Mucosa of descending colon (tissue), 3 donors: ENCODE results near the gene KLF3. TPM values are rescaled to one million over a fixed set of nuclear protein-coding genes. Genes with fewer than 3 reads are reported as not detected.

Source experiments
- ATAC-seq: fragments of 200-7000 bp; cut with Tn5 transposase; one replicate; pipeline ENCODE4 v1.9.1; 2020; ENCODE audit warnings: mild to moderate bottlenecking, moderate library complexity
- DNase-seq, 3 donors: peaks; one replicate each; pipeline ENCODE4 v3.0.0-alpha.2; 2020
- H3K36me3 ChIP-seq: fragments of 200-600 bp; one replicate; pipeline ENCODE4 v1.8.0; 2021; ENCODE audit warnings: low read depth, mild to moderate bottlenecking
- H3K4me1 ChIP-seq: fragments of 200-600 bp; one replicate; pipeline ENCODE4 v1.8.0; 2021; ENCODE audit warnings: low read depth, mild to moderate bottlenecking
- H3K4me3 ChIP-seq: fragments of 200-600 bp; one replicate; pipeline ENCODE4 v1.8.0; 2021; ENCODE audit warnings: mild to moderate bottlenecking
- H3K9me3 ChIP-seq: fragments of 200-600 bp; one replicate; pipeline ENCODE4 v1.8.0; 2021; ENCODE audit warnings: mild to moderate bottlenecking
- intact Hi-C, 2 donors: fragments of 100-400 bp; cut with DNase I in 1 of 2; cut with micrococcal nuclease in 1 of 2; formaldehyde crosslinking; loops; one replicate each; pipeline versions ENCODE4 v1.11.0 to v1.11.1; 2022; cut with DNase I, micrococcal nuclease
- total RNA-seq, 3 donors: library from RNA; stranded (reverse); fragmentation: NEBNext Ultra II Directional in 2 of 3; extraction: Animal tissue kit (Norgen Biotek cat#: 25700) in 2 of 3; gene quantifications; one replicate each; pipeline versions ENCODE4 v1.2.1 to v1.2.4, GENCODE V29; 2021 to 2023
- TF ChIP-seq, protein P1 (sequence below): fragments of 200-600 bp; IDR thresholded peaks from one replicate; pipeline ENCODE4 v1.8.0; 2022; ENCODE audit warnings: antibody characterized with exemption, mild to moderate bottlenecking
- donor health status: DM: no; HTN: no; CAD: no; lungs with moderate emphysema.
- donor health status: DM: no; HTN: no; CAD: no.
- donor health status: DM: no; HTN: yes; CAD: no.

KLF3 gene
- total RNA-seq, 3 donors from 2014 or later: 102 to 151 (median 128) TPM

DNA sequence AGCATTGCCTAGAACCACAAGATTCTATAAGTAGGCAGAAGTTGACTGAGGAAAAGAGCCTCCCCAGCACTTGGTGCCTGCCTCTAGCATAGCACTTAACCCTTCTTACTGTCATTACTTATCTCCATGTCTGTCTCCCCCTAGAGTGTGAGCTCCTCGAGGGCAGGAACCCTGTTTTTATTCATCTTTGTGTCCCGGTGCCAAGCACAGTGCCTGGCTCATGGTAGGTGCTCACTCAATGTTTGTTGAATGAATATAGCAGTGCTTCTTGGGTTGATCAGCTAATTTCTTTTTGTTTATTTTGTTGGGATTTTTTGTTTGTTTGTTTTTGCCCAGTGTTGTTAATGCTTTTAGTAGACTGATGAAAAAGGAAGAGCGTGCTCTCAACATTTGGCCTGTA lies 30.3 kb downstream of the KLF3 start:
- ATAC-seq: no peak
- DNase-seq: no peak
- intact Hi-C loops: no loop called here
- Histone ChIP-seq H3K36me3 (peaks cover 10% of the 10 kb centered on the region), H3K4me1 (peaks cover 5% of the 10 kb centered on the region), H3K4me3 (no peak overlapping the region), H3K9me3 (no peaks in the 10 kb centered on the region)
- TF ChIP-seq, protein P1, sequence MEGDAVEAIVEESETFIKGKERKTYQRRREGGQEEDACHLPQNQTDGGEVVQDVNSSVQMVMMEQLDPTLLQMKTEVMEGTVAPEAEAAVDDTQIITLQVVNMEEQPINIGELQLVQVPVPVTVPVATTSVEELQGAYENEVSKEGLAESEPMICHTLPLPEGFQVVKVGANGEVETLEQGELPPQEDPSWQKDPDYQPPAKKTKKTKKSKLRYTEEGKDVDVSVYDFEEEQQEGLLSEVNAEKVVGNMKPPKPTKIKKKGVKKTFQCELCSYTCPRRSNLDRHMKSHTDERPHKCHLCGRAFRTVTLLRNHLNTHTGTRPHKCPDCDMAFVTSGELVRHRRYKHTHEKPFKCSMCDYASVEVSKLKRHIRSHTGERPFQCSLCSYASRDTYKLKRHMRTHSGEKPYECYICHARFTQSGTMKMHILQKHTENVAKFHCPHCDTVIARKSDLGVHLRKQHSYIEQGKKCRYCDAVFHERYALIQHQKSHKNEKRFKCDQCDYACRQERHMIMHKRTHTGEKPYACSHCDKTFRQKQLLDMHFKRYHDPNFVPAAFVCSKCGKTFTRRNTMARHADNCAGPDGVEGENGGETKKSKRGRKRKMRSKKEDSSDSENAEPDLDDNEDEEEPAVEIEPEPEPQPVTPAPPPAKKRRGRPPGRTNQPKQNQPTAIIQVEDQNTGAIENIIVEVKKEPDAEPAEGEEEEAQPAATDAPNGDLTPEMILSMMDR: no peak

- TF ChIP-seq, protein P1: no peak
- no peak for DNase-seq
- intact Hi-C loops: no loop called here
- peaks cover 3% of the 10 kb centered on the region for H3K4me1 ChIP-seq
- peaks cover 7% of the 10 kb centered on the region for H3K36me3 ChIP-seq
- ATAC-seq: no peak
- no peaks in the 10 kb centered on the region for H3K9me3 ChIP-seq
- H3K4me3 ChIP-seq: no peak overlapping the region
Observed at GRCh38 chr4:38695809-38696208, 31.8 kb downstream of the KLF3 start.

- H3K9me3 ChIP-seq: no peaks in the 10 kb centered on the region
- H3K36me3 ChIP-seq: peaks cover 7% of the 10 kb centered on the region
- DNase-seq (no peak), ATAC-seq (no peak)
- no peaks in the 10 kb centered on the region for H3K4me1 ChIP-seq
- intact Hi-C loops: no loop called here
- TF ChIP-seq, protein P1: no peak
- H3K4me3 ChIP-seq: no peak overlapping the region
Observed at GRCh38 chr4:38696697-38697096, 32.7 kb downstream of the KLF3 start.

- TF ChIP-seq, protein P1: no peak
- H3K9me3 ChIP-seq: no peaks in the 10 kb centered on the region
- H3K4me1 ChIP-seq: no peaks in the 10 kb centered on the region
- DNase-seq: no peak
- intact Hi-C loops: no loop called here
- no peak overlapping the region for H3K4me3 ChIP-seq
- H3K36me3 ChIP-seq: peaks cover 7% of the 10 kb centered on the region
- no peak for ATAC-seq
Observed at GRCh38 chr4:38698176-38698575, 34.2 kb downstream of the KLF3 start.

- peaks cover 7% of the 10 kb centered on the region for H3K36me3 ChIP-seq
- no peak for DNase-seq
- intact Hi-C loops: no loop called here
- TF ChIP-seq, protein P1: no peak
- no peaks in the 10 kb centered on the region for H3K9me3 ChIP-seq
- no peaks in the 10 kb centered on the region for H3K4me1 ChIP-seq
- H3K4me3 ChIP-seq: no peak overlapping the region
- ATAC-seq: no peak
Observed at GRCh38 chr4:38699112-38699511, 35.1 kb downstream of the KLF3 start.

GRCh38 chr4:38703635-38704034 lies 39.6 kb downstream of the KLF3 start:
- intact Hi-C loops: no loop called here
- Histone ChIP-seq H3K4me1 (no peaks in the 10 kb centered on the region), H3K4me3 (no peak overlapping the region), H3K9me3 (no peaks in the 10 kb centered on the region), H3K36me3 (no peaks in the 10 kb centered on the region)
- ATAC-seq (peak; percentile 3), DNase-seq (no peak)
- TF ChIP-seq, protein P1: no peak
